Endodermal cell (in vitro differentiated cells): Measurements from ENCODE around the gene AKT3. TPM values are rescaled to one million over a fixed set of nuclear protein-coding genes. Genes with fewer than 3 reads are reported as not detected.

Source experiments
- DNase-seq: peaks from one replicate; pipeline ENCODE4 v3.0.0-alpha.2; 2017
- H3K27ac ChIP-seq: 2 replicates; pipeline ENCODE4 v1.5.1; 2013; ENCODE audit warnings: mild to moderate bottlenecking, low read depth, low read length, moderate library complexity
- H3K27me3 ChIP-seq: 2 replicates; pipeline ENCODE4 v1.6.1; 2013; ENCODE audit warnings: mild to moderate bottlenecking, low read length, moderate library complexity; ENCODE audit not compliant: insufficient read depth, control insufficient read depth, poor library complexity, severe bottlenecking
- H3K36me3 ChIP-seq: 2 replicates; pipeline ENCODE4 v1.7.0; 2013; ENCODE audit warnings: mild to moderate bottlenecking, low read length, moderate library complexity; ENCODE audit not compliant: control insufficient read depth, insufficient read depth
- H3K4me1 ChIP-seq: one replicate; pipeline ENCODE4 v1.7.0; 2013; ENCODE audit warnings: low read length; ENCODE audit not compliant: control insufficient read depth, insufficient read depth
- H3K4me3 ChIP-seq: 2 replicates; pipeline ENCODE4 v1.5.1; 2013; ENCODE audit warnings: mild to moderate bottlenecking, low read length, moderate library complexity
- H3K9ac ChIP-seq: 2 replicates; pipeline ENCODE4 v1.6.1; 2013; ENCODE audit warnings: mild to moderate bottlenecking, low read length, moderate library complexity; ENCODE audit not compliant: poor library complexity, severe bottlenecking; ENCODE audit errors: extremely low read depth
- H3K9me3 ChIP-seq: 2 replicates; pipeline ENCODE4 v1.6.1; 2013; ENCODE audit warnings: mild to moderate bottlenecking, low read length, moderate library complexity; ENCODE audit not compliant: control insufficient read depth
- H3K27ac Mint-ChIP-seq: 2 replicates; pipeline ENCODE4 v1.8.0; 2020; ENCODE audit warnings: mixed read lengths
- H3K27me3 Mint-ChIP-seq: 2 replicates; pipeline ENCODE4 v1.8.0; 2021; ENCODE audit warnings: mild to moderate bottlenecking, mixed read lengths; ENCODE audit not compliant: insufficient read depth
- H3K36me3 Mint-ChIP-seq: 2 replicates; pipeline ENCODE4 v1.8.0; 2020; ENCODE audit warnings: low read depth, mixed read lengths
- H3K4me1 Mint-ChIP-seq: 2 replicates; pipeline ENCODE4 v1.8.0; 2020; ENCODE audit warnings: mixed read lengths
- H3K4me3 Mint-ChIP-seq: 2 replicates; pipeline ENCODE4 v1.8.0; 2020; ENCODE audit warnings: mild to moderate bottlenecking, moderate library complexity, mixed read lengths
- H3K9me3 Mint-ChIP-seq: 2 replicates; pipeline ENCODE4 v1.8.0; 2020; ENCODE audit warnings: mild to moderate bottlenecking, mixed read lengths
- CTCF ChIP-seq: fragments of 200-600 bp; sonication (generic); conservative IDR thresholded peaks from 2 replicates; pipeline ENCODE4 v1.5.0; 2021; ENCODE audit warnings: antibody characterized with exemption, mild to moderate bottlenecking
- WGBS, 2 experiments: methylation state at CpG; one replicate each; pipeline versions ENCODE4 v1.1.5 to v1.1.7; 2013; ENCODE audit warnings: missing lambda C conversion rate in 2 of 2, mixed read lengths in 1 of 2; ENCODE audit not compliant: insufficient coverage in 1 of 2, insufficient read length in 1 of 2; 5-methylcytosine and 5-hydroxymethylcytosine counted together
- total RNA-seq, 2 donors: library from RNA; stranded (reverse); fragmentation: NEBNext Ultra II Directional in 1 of 2; extraction: Animal tissue kit (Norgen Biotek cat#: 25700) in 1 of 2; gene quantifications; 2 replicates in 1 of 2; 3 replicates in 1 of 2; pipeline ENCODE4 v1.2.1, GENCODE V29; 2021

AKT3 gene
- total RNA-seq, 2 donors from 2014 or later: 38.2 to 49.1 TPM

GRCh38 chr1:243723050-243723449 is 127.0 kb downstream of the AKT3 start:
- 86% methylated on average over 2 of the region's 3 CpGs; no CpG with 5 or more reads in 1 of the 2 experiments for WGBS, 2 experiments
- Mint-ChIP-seq H3K36me3 (no peaks in the 10 kb centered on the region), H3K4me3 (no peak overlapping the region), H3K9me3 (no peaks in the 10 kb centered on the region), H3K4me1 (peaks cover 5% of the 10 kb centered on the region), H3K27me3 (no peaks in the 10 kb centered on the region), H3K27ac (no peak overlapping the region)
- no peak overlapping the region for H3K4me3 ChIP-seq
- no peak overlapping the region for H3K9ac ChIP-seq
- H3K9me3 ChIP-seq: no peaks in the 10 kb centered on the region
- H3K27ac ChIP-seq: no peak overlapping the region
- no peak for DNase-seq
- H3K27me3 ChIP-seq: no peaks in the 10 kb centered on the region
- no peak for TF ChIP-seq CTCF
- no peaks in the 10 kb centered on the region for H3K36me3 ChIP-seq
- no peaks in the 10 kb centered on the region for H3K4me1 ChIP-seq

- 89 to 100% methylated on average over 1 to 2 of the region's 2 CpGs for WGBS, 2 experiments
- Histone ChIP-seq H3K36me3 (no peaks in the 10 kb centered on the region), H3K27ac (no peak overlapping the region), H3K27me3 (no peaks in the 10 kb centered on the region), H3K9ac (no peak overlapping the region), H3K4me1 (no peaks in the 10 kb centered on the region), H3K9me3 (no peaks in the 10 kb centered on the region), H3K4me3 (no peak overlapping the region)
- H3K36me3 Mint-ChIP-seq: no peaks in the 10 kb centered on the region
- H3K4me1 Mint-ChIP-seq: peaks cover 8% of the 10 kb centered on the region
- H3K27me3 Mint-ChIP-seq: no peaks in the 10 kb centered on the region
- peak overlapping the region; percentile 4 for H3K27ac Mint-ChIP-seq
- H3K4me3 Mint-ChIP-seq: no peak overlapping the region
- H3K9me3 Mint-ChIP-seq: no peaks in the 10 kb centered on the region
- no peak for DNase-seq
- TF ChIP-seq CTCF: no peak
Observed at GRCh38 chr1:243719476-243719875, 130.6 kb downstream of the AKT3 start.

- 90 to 95% methylated on average over 1 of the region's 1 CpG for WGBS, 2 experiments
- Histone ChIP-seq H3K9me3 (no peaks in the 10 kb centered on the region), H3K4me3 (no peak overlapping the region), H3K4me1 (no peaks in the 10 kb centered on the region), H3K27me3 (no peaks in the 10 kb centered on the region), H3K27ac (no peak overlapping the region), H3K36me3 (no peaks in the 10 kb centered on the region), H3K9ac (no peak overlapping the region)
- no peak for TF ChIP-seq CTCF
- H3K4me1 Mint-ChIP-seq: peaks cover 8% of the 10 kb centered on the region
- no peaks in the 10 kb centered on the region for H3K27me3 Mint-ChIP-seq
- no peaks in the 10 kb centered on the region for H3K9me3 Mint-ChIP-seq
- H3K36me3 Mint-ChIP-seq: no peaks in the 10 kb centered on the region
- H3K4me3 Mint-ChIP-seq: no peak overlapping the region
- H3K27ac Mint-ChIP-seq: peak overlapping the region; percentile 4
- DNase-seq: no peak
Observed at GRCh38 chr1:243718893-243719292, 131.2 kb downstream of the AKT3 start.
